HG02759 (cell line): ENCODE data around the gene ADAMTS15.

Experiments
- ATAC-seq: cut with Tn5 transposase; IDR thresholded peaks from one replicate; pipeline ENCODE4 v1.9.1; 2021; ENCODE audit warnings: mild to moderate bottlenecking, moderate library complexity; ENCODE audit not compliant: unreplicated experiment

Gene ADAMTS15

DNA sequence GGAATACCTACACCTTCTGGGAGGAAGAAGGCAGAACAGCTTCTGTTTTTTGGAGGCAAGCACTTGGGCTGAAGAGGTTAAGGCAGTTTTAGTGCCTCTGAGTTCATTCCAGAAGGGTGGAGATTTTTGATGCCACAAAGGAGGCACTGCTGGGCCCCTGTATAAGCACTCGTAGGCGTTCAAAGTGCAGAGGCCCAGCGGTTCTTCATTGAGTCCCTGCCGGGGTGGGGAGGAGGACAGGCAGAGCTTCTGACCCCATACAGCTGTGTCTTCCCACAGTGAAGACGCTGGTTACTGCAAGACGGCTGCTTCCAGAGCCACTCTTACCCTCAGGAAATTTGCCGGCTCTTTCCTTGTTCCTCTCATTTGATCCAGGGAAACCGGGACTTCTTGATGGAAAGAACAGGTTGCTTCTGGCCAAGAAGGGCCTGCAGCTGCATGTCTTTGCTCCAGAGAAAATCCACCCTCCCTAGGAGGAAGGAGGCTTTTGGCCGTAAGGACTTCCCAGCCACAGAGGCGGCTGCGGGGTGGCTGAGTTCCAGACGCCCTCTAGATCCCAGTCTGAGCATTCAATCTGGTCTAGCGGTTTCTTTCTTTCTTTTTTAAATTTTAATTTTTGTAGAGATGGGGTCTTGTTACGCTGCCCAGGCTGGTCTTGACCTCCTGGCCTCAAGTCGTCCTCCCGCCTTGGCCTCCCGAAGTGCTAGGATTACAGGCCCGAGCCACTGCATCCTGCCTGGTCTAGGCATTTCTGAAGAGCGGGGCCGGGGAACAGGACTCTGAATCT is 9.4 kb downstream of the ADAMTS15 start:
- no peak for ATAC-seq

GRCh38 chr11:130458410-130458729 is 9.9 kb downstream of the ADAMTS15 start:
- no peak for ATAC-seq

DNA sequence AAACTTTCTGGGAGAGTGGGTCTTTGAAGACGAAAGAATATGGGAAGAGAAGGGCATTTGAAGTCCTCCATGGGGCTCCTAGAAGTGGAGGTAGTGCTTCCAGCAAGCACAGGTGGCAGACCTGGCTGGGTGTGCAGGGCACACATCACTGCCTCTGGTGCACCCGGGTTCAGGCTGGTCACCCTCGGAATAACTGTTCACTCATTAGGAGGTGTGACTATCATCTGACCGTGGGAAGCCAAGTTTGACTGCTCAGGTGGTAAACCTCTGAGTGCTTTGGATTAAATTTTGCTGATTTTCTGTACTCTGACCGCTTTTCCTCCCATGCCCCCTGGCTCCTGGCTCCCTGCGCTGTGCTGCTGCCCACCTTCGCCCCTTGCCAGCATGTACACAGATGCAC is 11.1 kb downstream of the ADAMTS15 start:
- ATAC-seq: no peak

- ATAC-seq: no peak
Observed at GRCh38 chr11:130462101-130462885, 13.8 kb downstream of the ADAMTS15 start.

- no peak for ATAC-seq
Observed at GRCh38 chr11:130462931-130463330, 14.5 kb downstream of the ADAMTS15 start.

- no peak for ATAC-seq
Observed at GRCh38 chr11:130464291-130464812, 15.9 kb downstream of the ADAMTS15 start.

DNA sequence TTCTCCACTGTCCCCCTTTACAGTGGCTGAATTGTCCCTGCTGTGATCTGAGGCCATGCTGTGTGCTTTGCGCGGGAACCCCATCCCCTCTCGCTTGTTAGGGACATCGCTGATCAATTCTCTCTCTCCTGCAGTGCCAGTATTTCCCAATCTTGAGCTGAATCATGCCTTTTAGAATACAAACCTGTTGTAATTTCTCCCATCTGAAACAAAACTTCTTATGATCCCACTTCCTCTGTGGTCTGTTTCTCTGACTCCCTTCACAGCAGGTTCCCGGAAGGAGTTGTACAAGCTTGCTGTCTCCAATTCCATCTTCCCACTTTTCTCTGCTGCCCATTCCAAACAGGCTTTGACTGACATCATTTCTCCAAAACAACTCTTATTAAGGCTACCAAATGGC is 16.8 kb downstream of the ADAMTS15 start:
- ATAC-seq: no peak

DNA sequence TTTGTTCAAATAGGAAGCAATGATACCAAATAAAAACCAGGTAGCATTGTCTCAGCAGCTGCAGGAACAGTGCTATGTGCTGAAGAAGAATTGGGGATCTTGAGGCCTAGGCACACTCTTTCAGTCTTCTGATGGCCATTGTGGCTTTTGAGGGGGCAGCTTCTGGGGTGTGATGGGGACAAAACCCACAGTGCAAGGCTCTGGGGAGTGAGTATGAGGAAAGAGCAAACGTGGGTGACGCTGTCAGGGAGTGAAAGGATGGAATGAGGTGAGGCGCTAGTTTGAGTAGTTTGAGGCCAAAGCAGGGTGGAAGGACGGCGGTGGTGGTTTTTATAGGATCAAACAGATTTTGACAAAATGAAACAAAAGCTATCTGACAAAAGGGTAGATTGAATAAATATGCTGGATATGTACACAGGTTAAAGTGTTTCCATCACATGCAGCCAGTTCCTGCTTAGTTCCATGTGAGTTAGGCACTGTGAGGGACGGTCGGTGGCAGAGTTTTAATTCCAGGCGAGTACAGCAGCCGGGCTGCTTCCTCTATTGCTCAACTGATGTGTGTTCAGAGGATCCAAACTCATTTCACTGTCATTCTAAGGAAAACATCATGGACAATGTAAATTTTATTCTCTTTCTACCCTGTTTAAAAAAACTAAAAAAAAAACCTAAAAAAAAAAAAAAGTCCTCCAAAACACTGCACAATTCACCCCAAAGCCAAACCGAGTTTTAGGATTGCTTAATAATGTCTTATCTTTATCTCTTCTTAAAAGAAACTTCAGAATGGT is 18.9 kb downstream of the ADAMTS15 start:
- ATAC-seq: no peak

DNA sequence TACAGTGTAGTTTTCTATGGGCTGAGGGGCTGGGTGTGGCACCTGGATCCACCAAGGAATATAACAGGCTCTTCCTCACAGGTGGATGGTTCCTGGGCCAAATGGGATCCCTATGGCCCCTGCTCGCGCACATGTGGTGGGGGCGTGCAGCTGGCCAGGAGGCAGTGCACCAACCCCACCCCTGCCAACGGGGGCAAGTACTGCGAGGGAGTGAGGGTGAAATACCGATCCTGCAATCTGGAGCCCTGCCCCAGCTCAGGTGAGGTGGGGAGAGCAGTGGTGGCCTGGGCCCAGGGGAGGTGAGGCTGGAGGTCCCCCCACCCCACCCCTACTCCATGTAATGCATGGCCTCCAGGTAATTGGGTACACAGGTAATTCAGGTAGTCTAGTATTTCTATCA is 20.7 kb downstream of the ADAMTS15 start:
- no peak for ATAC-seq

- no peak for ATAC-seq
Observed at GRCh38 chr11:130470832-130471706, 22.6 kb downstream of the ADAMTS15 start.

- ATAC-seq: no peak
Observed at GRCh38 chr11:130471731-130472433, 23.4 kb downstream of the ADAMTS15 start.

DNA sequence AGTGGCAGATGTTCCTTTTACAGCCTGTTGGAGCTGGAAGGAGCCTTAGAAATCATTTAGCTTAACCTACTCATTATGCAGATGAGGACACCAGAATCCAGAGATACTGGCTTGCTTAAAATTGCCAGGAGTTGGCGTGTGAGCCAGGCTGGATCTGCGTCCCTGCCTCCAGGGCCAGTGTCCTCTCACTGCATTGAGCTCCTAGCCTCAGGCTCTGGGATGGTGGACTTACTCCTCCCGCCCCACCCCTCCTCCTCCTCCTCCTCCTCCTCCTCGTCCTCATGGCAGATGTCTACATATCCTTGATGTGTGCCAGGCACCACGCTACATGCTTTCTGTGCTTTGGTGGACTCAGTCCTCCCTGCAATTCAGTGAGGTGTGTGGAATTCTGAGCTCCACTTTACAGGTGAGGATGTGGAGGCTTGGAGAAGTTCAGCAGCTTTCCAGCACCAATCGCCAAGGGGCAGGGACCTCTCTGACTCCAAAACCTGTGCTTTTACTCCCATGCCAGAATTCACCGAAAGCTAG is 24.1 kb downstream of the ADAMTS15 start:
- no peak for ATAC-seq

- ATAC-seq: no peak
Observed at GRCh38 chr11:130473056-130473794, 24.8 kb downstream of the ADAMTS15 start.

- ATAC-seq: no peak
Observed at GRCh38 chr11:130473795-130474377, 25.4 kb downstream of the ADAMTS15 start.

DNA sequence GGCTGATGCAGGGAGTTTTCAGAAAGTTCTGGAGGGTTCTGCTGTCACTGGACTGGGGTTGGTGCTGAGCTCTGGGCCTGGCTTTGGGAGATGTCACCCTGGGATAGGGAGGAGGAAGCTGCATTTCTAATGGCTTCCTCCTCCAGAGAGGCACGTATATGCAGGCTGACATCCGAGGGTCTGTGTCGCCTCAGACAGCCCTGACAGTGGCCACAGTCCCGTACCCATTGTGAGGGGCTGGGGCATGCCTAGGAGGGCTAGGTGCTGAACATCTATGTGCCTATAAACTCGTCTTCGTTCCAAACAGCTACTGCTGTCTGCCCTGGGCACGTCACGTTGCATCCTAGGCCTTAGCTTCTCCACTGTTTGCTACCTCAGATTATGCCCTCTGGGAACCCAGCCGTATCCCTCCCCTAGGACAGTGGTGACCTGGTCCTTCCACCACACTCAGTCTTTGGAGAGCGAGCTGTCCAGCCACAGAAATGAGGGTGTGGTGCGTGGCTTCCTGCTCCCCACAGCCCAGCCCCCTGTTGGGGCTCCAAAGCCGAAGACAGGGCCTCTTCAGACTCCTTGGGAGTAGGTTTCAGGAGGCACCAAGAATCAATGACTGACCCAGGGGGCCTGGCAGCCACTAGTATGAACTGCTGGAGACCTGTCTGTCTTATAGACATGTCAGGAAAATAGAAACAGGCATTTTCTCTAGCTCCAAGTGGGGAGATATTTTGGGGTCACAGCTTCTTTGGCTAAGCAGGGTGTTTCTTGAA is 26.4 kb downstream of the ADAMTS15 start:
- ATAC-seq: no peak

DNA sequence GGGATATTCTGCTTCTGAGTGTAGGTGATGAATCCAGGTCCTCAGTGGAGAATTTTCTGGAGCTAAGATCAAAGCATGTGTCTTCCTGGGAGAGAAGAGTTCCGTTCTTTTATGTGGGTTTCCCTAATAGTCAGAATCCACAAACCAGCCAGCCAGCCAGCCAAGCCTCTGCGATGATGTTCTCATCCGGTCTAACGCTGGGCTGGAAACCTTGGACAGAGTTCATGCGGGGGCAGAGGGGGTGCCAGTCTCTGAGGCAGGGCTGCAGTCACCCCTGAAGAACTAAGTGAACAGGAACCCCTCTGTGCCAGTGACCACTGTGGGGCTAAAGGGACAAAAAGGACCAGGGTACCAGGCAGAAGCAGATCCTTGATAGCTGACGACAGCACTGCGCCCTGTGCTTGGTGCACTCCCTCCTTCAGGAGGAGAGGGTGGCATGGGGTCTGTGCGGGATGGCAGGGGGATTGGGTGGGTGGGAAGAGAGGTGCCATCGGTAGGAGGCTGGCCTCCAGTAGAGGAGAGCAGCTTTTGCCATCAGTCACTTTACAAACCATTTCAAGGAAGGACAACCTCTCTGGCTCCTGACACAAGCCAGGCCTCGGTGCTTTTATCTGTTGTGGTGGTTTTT is 27.1 kb downstream of the ADAMTS15 start:
- no peak for ATAC-seq

DNA sequence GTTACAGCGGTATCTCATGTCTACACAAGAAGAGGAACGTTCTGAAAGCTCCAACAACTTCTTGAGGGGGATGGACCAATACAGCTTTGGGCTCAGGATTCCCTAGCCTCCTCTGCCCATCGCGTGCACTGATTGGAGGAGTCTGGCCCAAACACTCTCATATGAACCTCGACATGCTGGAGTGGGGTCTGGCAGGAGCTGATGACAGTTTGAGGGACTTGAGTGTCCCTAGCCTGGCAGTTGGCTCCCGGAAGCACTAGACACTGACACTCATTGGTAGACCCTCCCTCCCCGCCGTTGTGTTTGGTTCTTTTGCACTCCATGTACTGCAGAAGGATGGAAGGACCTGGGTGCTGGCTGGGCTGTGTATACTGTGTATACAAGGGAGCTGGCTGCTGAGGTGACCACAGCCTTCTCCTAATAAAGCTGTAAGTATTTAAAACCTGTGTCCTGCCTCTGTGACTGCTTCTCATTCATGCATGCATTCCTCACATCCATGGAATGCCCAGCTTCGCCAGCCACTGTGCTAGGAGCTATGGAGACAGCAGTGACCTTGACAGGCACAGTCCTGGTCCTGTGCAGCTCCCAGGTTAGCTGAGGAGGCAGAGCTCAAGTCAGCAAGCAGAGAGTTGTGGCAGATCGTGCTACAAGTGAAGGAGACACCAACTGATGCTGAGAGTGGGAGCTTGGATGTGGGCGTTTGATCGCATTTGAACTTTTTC is 27.9 kb downstream of the ADAMTS15 start:
- no peak for ATAC-seq
